Measurements from ENCODE around the gene LIMS2. TPM values are rescaled to one million over a fixed set of nuclear protein-coding genes. Genes with fewer than 3 reads are reported as not detected.
A peak's percentile ranks its signal among the peaks of the same experiment; 100 is the strongest.

The LIMS2 gene
- total RNA-seq, 1 donor from 2014 or later: 3.6 TPM

GRCh38 chr2:127635380-127636237 is 39.7 kb downstream of the LIMS2 start:
- DNase-seq (ENCODE audit: low read depth in 2 of 2): no peak

- DNase-seq (ENCODE audit: low read depth in 2 of 2): no peak
Measured at GRCh38 chr2:127634626-127635379, 40.5 kb downstream of the LIMS2 start.

- DNase-seq (ENCODE audit: low read depth in 2 of 2): peak in 1 of 2 donors; percentile 27
Measured at GRCh38 chr2:127634066-127634617, 41.2 kb downstream of the LIMS2 start.

- DNase-seq (ENCODE audit: low read depth in 2 of 2): peak; percentile 25 to 36
Measured at GRCh38 chr2:127633556-127634065, 41.7 kb downstream of the LIMS2 start.

GRCh38 chr2:127632592-127633489 is 42.5 kb downstream of the LIMS2 start:
- DNase-seq (ENCODE audit: low read depth in 2 of 2): no peak

- DNase-seq (ENCODE audit: low read depth in 2 of 2): no peak
Measured at GRCh38 chr2:127631997-127632581, 43.2 kb downstream of the LIMS2 start.

GRCh38 chr2:127631541-127631996 is 43.8 kb downstream of the LIMS2 start:
- no peak for DNase-seq (ENCODE audit: low read depth in 2 of 2)

- no peak for DNase-seq (ENCODE audit: low read depth in 2 of 2)
Measured at GRCh38 chr2:127630864-127631540, 44.3 kb downstream of the LIMS2 start.

GRCh38 chr2:127630096-127630863 is 45.0 kb downstream of the LIMS2 start:
- no peak for DNase-seq (ENCODE audit: low read depth in 2 of 2)

- DNase-seq (ENCODE audit: low read depth in 2 of 2): no peak
Measured at GRCh38 chr2:127629637-127630036, 45.7 kb downstream of the LIMS2 start.

GRCh38 chr2:127628767-127629614 is 46.3 kb downstream of the LIMS2 start:
- DNase-seq (ENCODE audit: low read depth in 2 of 2): no peak

- no peak for DNase-seq (ENCODE audit: low read depth in 2 of 2)
Measured at GRCh38 chr2:127627740-127628571, 47.4 kb downstream of the LIMS2 start.

GRCh38 chr2:127626917-127627739 is 48.2 kb downstream of the LIMS2 start:
- no peak for DNase-seq (ENCODE audit: low read depth in 2 of 2)

- no peak for DNase-seq (ENCODE audit: low read depth in 2 of 2)
Measured at GRCh38 chr2:127626175-127626574, 49.2 kb downstream of the LIMS2 start.

- DNase-seq (ENCODE audit: low read depth in 2 of 2): no peak
Measured at GRCh38 chr2:127625572-127625951, 49.8 kb downstream of the LIMS2 start.

- DNase-seq (ENCODE audit: low read depth in 2 of 2): no peak
Measured at GRCh38 chr2:127624756-127625571, 50.4 kb downstream of the LIMS2 start.
